IPS DF 4.7 (cell line): ENCODE results near the gene RER1.

Experiments used
- DNase-seq: peaks from one replicate; pipeline ENCODE4 v3.0.0-alpha.2; 2013; ENCODE audit warnings: low spot score; ENCODE audit errors: extremely low read depth

RER1 gene

GRCh38 chr1:2407166-2407990 is 15.7 kb downstream of the RER1 start:
- DNase-seq = no peak

GRCh38 chr1:2407991-2408275 is 16.3 kb downstream of the RER1 start:
- no peak for DNase-seq

- no peak for DNase-seq
Observed at GRCh38 chr1:2408456-2408855, 16.8 kb downstream of the RER1 start.

- DNase-seq = no peak
Observed at GRCh38 chr1:2408859-2409276, 17.2 kb downstream of the RER1 start.

- no peak for DNase-seq
Observed at GRCh38 chr1:2409745-2410144, 18.1 kb downstream of the RER1 start.

GRCh38 chr1:2411801-2412394 is 20.3 kb downstream of the RER1 start:
- no peak for DNase-seq

- DNase-seq = peak; percentile 51
Observed at GRCh38 chr1:2412395-2412772, 20.7 kb downstream of the RER1 start, which contains the start of gene PEX10. Gene PEX10 (minus strand): TSS chr1:2412564. CDS start chr1:2412502, 62 bp downstream.

GRCh38 chr1:2412773-2413494 is 21.3 kb downstream of the RER1 start:
- DNase-seq = no peak

- no peak for DNase-seq
Observed at GRCh38 chr1:2413495-2414296, 22.1 kb downstream of the RER1 start.

- no peak for DNase-seq
Observed at GRCh38 chr1:2414297-2414958, 22.8 kb downstream of the RER1 start.

- DNase-seq = no peak
Observed at GRCh38 chr1:2415337-2415736, 23.7 kb downstream of the RER1 start.

- no peak for DNase-seq
Observed at GRCh38 chr1:2415801-2416208, 24.2 kb downstream of the RER1 start.

GRCh38 chr1:2416403-2416802 is 24.8 kb downstream of the RER1 start:
- DNase-seq = no peak

- no peak for DNase-seq
Observed at GRCh38 chr1:2417083-2417832, 25.6 kb downstream of the RER1 start.

GRCh38 chr1:2417833-2418225 is 26.2 kb downstream of the RER1 start:
- DNase-seq = no peak

- DNase-seq = no peak
Observed at GRCh38 chr1:2418791-2419320, 27.2 kb downstream of the RER1 start.

GRCh38 chr1:2419416-2419815 is 27.8 kb downstream of the RER1 start:
- DNase-seq = no peak

- no peak for DNase-seq
Observed at GRCh38 chr1:2422523-2422922, 30.9 kb downstream of the RER1 start.

- DNase-seq = no peak
Observed at GRCh38 chr1:2425892-2426291, 34.3 kb downstream of the RER1 start.

- no peak for DNase-seq
Observed at GRCh38 chr1:2426540-2426939, 34.9 kb downstream of the RER1 start.
